NCI-H446 treated with DMSO at 0.1 percent for 48 hours (cell line): ENCODE measurements around the gene FABP2.
"Not testable (repeated sequence)": the region's sequence is repeated elsewhere in the genome, so short reads cannot be mapped to it uniquely, and the experiment has no call there.

ENCODE experiments used
- DNase-seq: peaks from one replicate; lab custom pipeline; 2025; lab: John Stamatoyannopoulos, UW

Gene FABP2

GRCh38 chr4:119310826-119311225, 11.1 kb downstream of the FABP2 start:
- no peak for DNase-seq

GRCh38 chr4:119307606-119308005, 14.3 kb downstream of the FABP2 start:
- DNase-seq = no peak

GRCh38 chr4:119304431-119304830, 17.5 kb downstream of the FABP2 start:
- no peak for DNase-seq

GRCh38 chr4:119303587-119304305, 18.2 kb downstream of the FABP2 start:
- DNase-seq = no peak

GRCh38 chr4:119302073-119302832, 19.7 kb downstream of the FABP2 start:
- no peak for DNase-seq

- no peak for DNase-seq
Observed at GRCh38 chr4:119300101-119300978, 21.6 kb downstream of the FABP2 start.

- no peak for DNase-seq
Observed at GRCh38 chr4:119299741-119300100, 22.2 kb downstream of the FABP2 start.

GRCh38 chr4:119299260-119299671, 22.7 kb downstream of the FABP2 start:
- DNase-seq = no peak

GRCh38 chr4:119297795-119298194, 24.1 kb downstream of the FABP2 start:
- no peak for DNase-seq

- DNase-seq = no peak
Observed at GRCh38 chr4:119296356-119296755, 25.6 kb downstream of the FABP2 start.

GRCh38 chr4:119290598-119290997, 31.3 kb downstream of the FABP2 start:
- no peak for DNase-seq

GRCh38 chr4:119289313-119289712, 32.6 kb downstream of the FABP2 start:
- no peak for DNase-seq

- DNase-seq = no peak
Observed at GRCh38 chr4:119286377-119287002, 35.4 kb downstream of the FABP2 start.

- DNase-seq = no peak
Observed at GRCh38 chr4:119284876-119285780, 36.8 kb downstream of the FABP2 start.

GRCh38 chr4:119281393-119281792, 40.5 kb downstream of the FABP2 start:
- no peak for DNase-seq

GRCh38 chr4:119279945-119280344, 42.0 kb downstream of the FABP2 start:
- not testable (repeated sequence) for DNase-seq

GRCh38 chr4:119279541-119279940, 42.4 kb downstream of the FABP2 start:
- not testable (repeated sequence) for DNase-seq

- no peak for DNase-seq
Observed at GRCh38 chr4:119271361-119272085, 50.4 kb downstream of the FABP2 start.

- no peak for DNase-seq
Observed at GRCh38 chr4:119268466-119268865, 53.5 kb downstream of the FABP2 start.
